GM18867 (cell line): ENCODE results near the gene DIP2C.
"Not testable (repeated sequence)": the region's sequence is repeated elsewhere in the genome, so short reads cannot be mapped to it uniquely, and the experiment has no call there.

ENCODE experiments used
- ATAC-seq: cut with Tn5 transposase; IDR thresholded peaks from one replicate; pipeline ENCODE4 v1.9.1; 2021; ENCODE audit warnings: mild to moderate bottlenecking, moderate library complexity; ENCODE audit not compliant: unreplicated experiment

Gene DIP2C

DNA sequence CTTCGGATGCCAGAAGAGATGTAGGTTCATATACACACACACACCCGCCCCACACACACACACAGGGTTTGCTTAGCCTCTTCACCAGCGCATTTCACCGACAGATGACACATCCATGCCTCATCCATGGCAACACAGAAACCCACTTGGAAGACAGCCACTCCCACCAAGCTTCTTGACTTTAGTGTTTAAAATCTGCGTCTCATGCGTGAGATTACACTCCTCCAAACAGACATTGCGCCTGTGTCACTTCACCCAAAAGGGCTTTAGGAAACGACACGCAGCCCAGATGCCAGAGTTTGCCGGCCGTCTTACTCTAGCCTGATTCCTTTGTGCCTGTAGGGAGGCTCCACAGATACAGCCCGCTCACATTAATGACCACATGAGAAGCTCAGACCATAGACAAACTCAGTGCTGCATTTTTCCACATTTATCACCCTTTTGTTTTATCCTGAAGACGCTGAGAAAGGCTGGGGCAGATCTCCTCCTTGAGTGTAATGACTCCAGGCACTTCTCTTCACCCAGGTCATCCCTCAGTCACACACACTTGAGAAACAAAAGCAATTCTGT, 73.8 kb downstream of the DIP2C start:
- ATAC-seq, result no peak

- ATAC-seq, result no peak
Measured at GRCh38 chr10:614790-615582, 74.5 kb downstream of the DIP2C start.

- ATAC-seq, result no peak
Measured at GRCh38 chr10:614139-614711, 75.2 kb downstream of the DIP2C start.

- ATAC-seq, result no peak
Measured at GRCh38 chr10:613271-614138, 76.0 kb downstream of the DIP2C start.

GRCh38 chr10:612696-613095, 76.8 kb downstream of the DIP2C start:
- no peak for ATAC-seq

DNA sequence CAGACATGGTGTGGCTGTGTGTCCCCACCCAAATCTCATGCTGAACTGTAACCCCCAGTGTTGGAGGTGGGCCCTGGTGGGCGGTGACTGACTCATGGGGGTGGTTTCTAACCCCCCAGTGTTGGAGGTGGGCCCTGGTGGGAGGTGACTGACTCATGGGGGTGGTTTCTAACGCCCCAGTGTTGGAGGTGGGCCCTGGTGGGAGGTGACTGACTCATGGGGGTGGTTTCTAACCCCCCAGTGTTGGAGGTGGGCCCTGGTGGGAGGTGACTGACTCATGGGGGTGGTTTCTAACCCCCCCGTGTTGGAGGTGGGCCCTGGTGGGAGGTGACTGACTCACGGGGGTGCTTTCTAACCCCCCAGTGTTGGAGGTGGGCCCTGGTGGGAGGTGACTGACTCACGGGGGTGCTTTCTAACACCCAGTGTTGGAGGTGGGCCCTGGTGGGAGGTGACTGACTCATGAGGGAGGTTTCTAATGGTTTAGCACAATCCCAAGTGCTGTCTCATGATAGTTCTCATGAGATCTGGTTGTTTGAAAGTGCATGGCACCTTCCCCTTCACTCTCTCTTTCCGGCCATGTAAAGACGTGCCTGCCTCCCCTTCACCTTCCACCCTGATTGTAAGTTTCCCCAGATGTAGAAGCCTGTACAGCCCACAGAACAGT, 78.7 kb downstream of the DIP2C start:
- not testable (repeated sequence) for ATAC-seq

- ATAC-seq, result no peak
Measured at GRCh38 chr10:609868-610545, 79.5 kb downstream of the DIP2C start.

DNA sequence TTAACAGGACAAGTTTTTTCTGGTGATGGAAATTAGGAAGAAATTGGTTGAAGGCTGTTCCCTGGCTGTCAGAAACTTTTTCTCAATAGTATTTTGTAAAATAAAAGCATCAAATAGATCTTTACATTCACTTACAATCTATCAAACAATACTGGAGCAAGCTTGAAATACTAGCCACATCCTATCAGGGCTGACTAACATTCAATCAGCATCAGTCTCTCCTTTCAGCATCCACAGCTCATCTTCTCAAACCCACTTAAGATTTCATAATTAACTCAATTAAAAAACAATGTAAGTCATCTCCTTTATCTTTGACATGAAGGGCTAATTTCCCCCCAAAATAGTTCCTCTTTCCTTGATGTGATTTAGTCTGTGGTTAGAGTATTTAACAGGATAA, 80.2 kb downstream of the DIP2C start:
- no peak for ATAC-seq

DNA sequence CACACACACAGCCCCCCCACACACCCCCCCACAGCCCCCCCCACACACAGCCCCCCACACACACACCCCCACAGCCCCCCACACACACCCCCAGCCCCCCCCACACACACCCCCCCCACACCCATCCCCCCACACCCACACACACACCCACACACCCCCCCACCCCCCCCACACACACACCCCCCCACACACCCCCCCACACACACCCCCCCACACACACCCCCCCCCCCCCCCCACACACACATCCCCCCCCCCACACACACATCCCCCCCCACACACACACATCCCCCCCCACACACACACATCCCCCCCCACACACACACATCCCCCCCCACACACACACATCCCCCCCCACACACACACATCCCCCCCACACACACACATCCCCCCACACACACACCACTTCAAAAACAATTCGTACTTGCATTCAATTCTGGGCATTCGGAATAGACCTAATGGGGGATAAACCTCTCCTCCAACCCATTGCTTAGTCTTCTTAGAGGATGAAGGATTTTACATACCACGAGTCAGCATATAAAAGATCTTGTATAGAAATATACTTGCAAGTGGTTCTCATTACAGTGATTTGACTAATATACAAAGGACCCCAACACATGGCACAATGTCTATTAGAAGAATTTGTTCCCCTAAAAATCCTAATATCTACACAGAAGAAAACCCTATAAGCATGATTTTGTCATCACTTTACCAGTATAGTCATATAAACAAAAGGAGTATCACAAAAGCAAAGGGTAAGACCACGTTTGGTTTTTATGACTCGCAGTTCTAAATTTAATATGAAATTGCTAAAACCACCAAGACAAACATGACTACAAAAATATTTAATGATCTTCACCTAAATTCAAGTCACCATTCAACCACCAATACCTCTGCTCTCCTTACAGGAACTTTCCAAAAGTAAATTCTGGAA, 80.9 kb downstream of the DIP2C start:
- no peak for ATAC-seq

DNA sequence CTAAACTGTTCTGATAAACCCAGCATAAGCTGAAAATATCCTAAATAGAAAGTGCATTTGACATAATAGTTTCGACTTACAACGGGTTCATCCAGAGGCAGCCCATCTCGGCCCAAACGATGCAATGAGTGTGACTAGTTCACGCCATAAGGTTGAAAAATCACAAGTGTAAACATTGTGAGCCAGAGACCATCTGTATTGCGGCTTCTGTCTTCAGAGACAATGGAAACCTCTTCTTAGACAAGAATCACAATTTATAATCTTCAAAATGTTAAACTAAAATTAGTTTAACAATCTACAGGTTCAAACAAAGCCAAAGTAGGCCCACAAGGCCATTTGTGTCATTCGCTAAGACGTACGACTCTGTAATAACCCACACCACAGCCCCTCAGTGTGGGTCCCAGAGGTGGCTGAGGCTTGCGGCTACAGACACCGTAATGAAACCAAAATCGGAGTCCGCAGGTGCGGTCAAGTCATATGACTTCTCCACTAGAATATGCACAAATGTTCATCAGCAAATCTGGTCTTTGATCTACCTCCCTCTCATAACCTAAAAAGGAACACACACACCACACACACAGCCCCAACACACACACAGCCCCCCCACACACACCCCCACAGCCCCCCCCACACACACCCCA, 81.8 kb downstream of the DIP2C start:
- ATAC-seq, result no peak

- no peak for ATAC-seq
Measured at GRCh38 chr10:606762-607544, 82.5 kb downstream of the DIP2C start.

DNA sequence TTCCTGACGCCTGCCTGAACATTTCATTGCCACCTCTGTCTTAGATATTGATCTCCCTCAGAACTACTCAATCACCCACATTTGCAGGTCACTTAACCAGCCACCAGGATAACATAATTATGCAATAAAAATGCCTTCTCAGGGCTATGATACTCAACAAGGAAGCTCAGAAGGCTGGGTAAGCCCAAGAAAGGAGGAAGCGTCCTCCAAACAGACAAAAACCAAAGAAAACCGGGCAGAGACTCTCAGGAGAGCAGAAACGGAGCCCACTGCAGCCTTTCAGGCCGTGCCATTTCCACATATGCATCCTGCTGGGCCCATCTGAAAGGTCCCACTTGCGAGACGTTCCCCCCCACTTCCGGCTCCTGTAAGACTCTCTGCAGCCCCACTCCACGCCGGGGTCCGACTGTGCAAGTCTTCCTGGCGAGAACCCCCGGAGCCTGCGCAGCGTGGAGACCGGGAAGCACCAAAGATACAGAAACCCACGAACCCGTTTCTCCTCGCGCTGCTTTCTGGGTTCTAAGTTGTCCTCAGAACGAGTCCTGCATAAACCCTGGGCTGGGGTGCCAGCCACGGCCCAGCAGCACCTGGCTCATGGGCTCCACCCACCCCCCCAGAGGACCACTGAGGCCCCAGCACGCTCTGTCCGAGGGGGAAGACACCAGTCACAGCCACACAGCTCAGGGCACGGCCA, 83.7 kb downstream of the DIP2C start:
- ATAC-seq, result no peak

GRCh38 chr10:604716-605631, 84.5 kb downstream of the DIP2C start:
- no peak for ATAC-seq

- ATAC-seq, result no peak
Measured at GRCh38 chr10:603745-604144, 85.7 kb downstream of the DIP2C start.

DNA sequence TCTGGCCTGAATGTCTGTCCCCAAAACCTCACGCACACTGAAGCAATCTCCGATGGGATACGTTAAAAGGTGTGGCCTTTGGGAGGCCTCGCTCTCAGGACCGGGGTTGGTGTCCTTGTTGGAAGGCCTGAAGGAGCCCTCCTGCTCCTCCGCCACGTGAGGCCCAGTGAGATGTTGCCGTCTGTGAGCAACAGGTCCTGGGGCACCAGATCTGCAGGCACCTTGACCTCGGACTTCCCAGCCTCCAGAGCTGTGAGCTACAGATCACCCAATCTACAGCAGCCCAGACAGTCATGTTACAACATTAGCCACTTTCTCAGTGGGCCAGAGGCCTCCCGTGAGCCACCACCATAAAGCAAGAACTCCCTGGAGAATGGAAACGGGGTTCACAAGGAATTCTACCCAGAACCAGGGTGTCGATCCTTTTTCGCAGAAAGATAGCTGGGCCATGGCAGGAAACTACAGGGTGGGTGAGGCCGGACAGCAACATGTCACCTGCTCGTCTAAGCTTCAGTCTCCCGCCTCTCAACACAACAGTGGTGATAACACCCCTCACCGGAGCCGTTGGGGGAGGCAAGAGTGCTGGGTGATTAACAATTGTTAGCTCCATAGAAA, 87.0 kb downstream of the DIP2C start:
- no peak for ATAC-seq

DNA sequence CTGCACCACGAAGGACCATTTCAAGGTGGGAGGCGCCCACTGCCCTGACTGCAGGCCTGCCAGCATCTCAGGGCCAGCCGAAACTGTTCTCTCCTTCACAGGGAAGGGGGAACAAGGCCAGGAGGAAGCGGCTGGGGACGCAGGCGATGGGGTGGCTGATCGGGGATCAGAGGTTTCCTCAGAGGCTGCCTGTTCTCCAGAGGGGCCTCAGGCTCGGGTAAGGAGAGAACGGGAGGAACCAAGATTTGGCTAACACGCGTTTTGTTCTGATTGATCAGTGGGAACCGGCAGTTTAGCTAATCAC, 87.9 kb downstream of the DIP2C start:
- ATAC-seq, result no peak
